Suprapubic skin (tissue), 4 donors: ENCODE data around the gene IFT25.

Source experiments
- CTCF ChIP-seq, 2 donors: fragments of 200-600 bp in 1 of 2; fragments of 450-650 bp in 1 of 2; sonication (generic) in 1 of 2; IDR thresholded peaks; one replicate each; pipeline ENCODE4 v1.5.1; 2016 to 2019; ENCODE audit warnings: antibody characterized with exemption in 2 of 2, mild to moderate bottlenecking in 1 of 2, moderate library complexity in 1 of 2
- EP300 ChIP-seq: sonication (generic); formaldehyde crosslinking; IDR thresholded peaks from one replicate; pipeline ENCODE4 v1.6.1; 2017; ENCODE audit warnings: antibody characterized with exemption
- POLR2A ChIP-seq, 2 donors: fragments of 450-650 bp; IDR thresholded peaks; one replicate each; pipeline ENCODE4 v1.6.1; 2017; ENCODE audit warnings: antibody characterized with exemption in 2 of 2, mild to moderate bottlenecking in 2 of 2, moderate library complexity in 2 of 2
- POLR2AphosphoS5 ChIP-seq, 3 donors: sonication (generic); formaldehyde crosslinking; IDR thresholded peaks; one replicate each; pipeline ENCODE4 v1.6.1; 2017; ENCODE audit warnings: antibody characterized with exemption in 3 of 3

GRCh38 chr1:53934170-53934765 lies 11.2 kb downstream of the IFT25 start:
- TF ChIP-seq CTCF (IDR thresholded peaks at IDR 0.05) (no peak), POLR2A (IDR thresholded peaks at IDR 0.05) (no peak), EP300 (no peak), POLR2AphosphoS5 (IDR thresholded peaks at IDR 0.05) (no peak)
